Suprapubic skin (tissue), 4 donors: ENCODE results near the gene ACVR2A. TPM values are rescaled to one million over a fixed set of nuclear protein-coding genes. Genes with fewer than 3 reads are reported as not detected.

ENCODE experiments used
- DNase-seq, 2 donors: peaks; one replicate each; pipeline ENCODE4 v3.0.0-alpha.2; 2019; ENCODE audit warnings: low spot score in 2 of 2
- H3K27ac ChIP-seq: fragments of 200-600 bp; sonication (generic); one replicate; pipeline ENCODE4 v1.5.1; 2019
- H3K27me3 ChIP-seq: fragments of 200-600 bp; sonication (generic); one replicate; pipeline ENCODE4 v1.5.1; 2019
- H3K36me3 ChIP-seq: fragments of 200-600 bp; sonication (generic); one replicate; pipeline ENCODE4 v1.5.1; 2019
- H3K4me1 ChIP-seq: fragments of 200-600 bp; sonication (generic); one replicate; pipeline ENCODE4 v1.5.1; 2019
- H3K4me3 ChIP-seq: fragments of 200-600 bp; sonication (generic); one replicate; pipeline ENCODE4 v1.5.1; 2019; ENCODE audit warnings: mild to moderate bottlenecking
- H3K9me3 ChIP-seq: fragments of 200-600 bp; sonication (generic); one replicate; pipeline ENCODE4 v1.5.1; 2019
- CTCF ChIP-seq, 2 donors: fragments of 200-600 bp in 1 of 2; fragments of 450-650 bp in 1 of 2; sonication (generic) in 1 of 2; IDR thresholded peaks; one replicate each; pipeline ENCODE4 v1.5.1; 2016 to 2019; ENCODE audit warnings: antibody characterized with exemption in 2 of 2, mild to moderate bottlenecking in 1 of 2, moderate library complexity in 1 of 2
- EP300 ChIP-seq: sonication (generic); formaldehyde crosslinking; IDR thresholded peaks from one replicate; pipeline ENCODE4 v1.6.1; 2017; ENCODE audit warnings: antibody characterized with exemption
- POLR2A ChIP-seq, 2 donors: fragments of 450-650 bp; IDR thresholded peaks; one replicate each; pipeline ENCODE4 v1.6.1; 2017; ENCODE audit warnings: antibody characterized with exemption in 2 of 2, mild to moderate bottlenecking in 2 of 2, moderate library complexity in 2 of 2
- POLR2AphosphoS5 ChIP-seq, 3 donors: sonication (generic); formaldehyde crosslinking; IDR thresholded peaks; one replicate each; pipeline ENCODE4 v1.6.1; 2017; ENCODE audit warnings: antibody characterized with exemption in 3 of 3
- WGBS: methylation state at CpG from one replicate; pipeline ENCODE4 v1.1.5; 2018; 5-methylcytosine and 5-hydroxymethylcytosine counted together
- total RNA-seq, 4 donors: library from RNA; depleted of rRNA; stranded (reverse); fragments of >200 nt; gene quantifications; one replicate each; pipeline ENCODE4 v1.1.0, GENCODE V29; 2016

The ACVR2A gene
- total RNA-seq, 4 donors from 2014 or later = 38.7 to 123 (median 45.0) TPM

- H3K4me3 ChIP-seq = no peak overlapping the region
- WGBS = 38% methylated on average over 1 of the region's 1 CpG
- no peaks in the 10 kb centered on the region for H3K27me3 ChIP-seq
- no peak for DNase-seq
- H3K27ac ChIP-seq = no peak overlapping the region
- H3K9me3 ChIP-seq = no peaks in the 10 kb centered on the region
- peaks cover 21% of the 10 kb centered on the region for H3K36me3 ChIP-seq
- no peak for TF ChIP-seq EP300
- TF ChIP-seq POLR2A (IDR thresholded peaks at IDR 0.05) = no peak
- no peak for TF ChIP-seq CTCF (IDR thresholded peaks at IDR 0.05)
- no peak for TF ChIP-seq POLR2AphosphoS5 (IDR thresholded peaks at IDR 0.05)
- H3K4me1 ChIP-seq = no peaks in the 10 kb centered on the region
Observed at GRCh38 chr2:147945660-147946059, 100.8 kb downstream of the ACVR2A start.

- TF ChIP-seq CTCF (IDR thresholded peaks at IDR 0.05) (no peak), POLR2A (IDR thresholded peaks at IDR 0.05) (no peak), EP300 (no peak), POLR2AphosphoS5 (IDR thresholded peaks at IDR 0.05) (no peak)
- Histone ChIP-seq H3K36me3 (peaks cover 22% of the 10 kb centered on the region), H3K4me1 (no peaks in the 10 kb centered on the region), H3K27me3 (no peaks in the 10 kb centered on the region), H3K4me3 (no peak overlapping the region), H3K27ac (no peak overlapping the region), H3K9me3 (no peaks in the 10 kb centered on the region)
- no peak for DNase-seq
Observed at GRCh38 chr2:147952118-147952517, 107.3 kb downstream of the ACVR2A start.

- no peak for TF ChIP-seq CTCF (IDR thresholded peaks at IDR 0.05)
- no peak for TF ChIP-seq EP300
- no peak for TF ChIP-seq POLR2A (IDR thresholded peaks at IDR 0.05)
- TF ChIP-seq POLR2AphosphoS5 (IDR thresholded peaks at IDR 0.05) = no peak
- H3K27ac ChIP-seq = no peak overlapping the region
- no peak overlapping the region for H3K4me3 ChIP-seq
- no peaks in the 10 kb centered on the region for H3K9me3 ChIP-seq
- WGBS = 87% methylated on average over 2 of the region's 2 CpGs
- H3K27me3 ChIP-seq = no peaks in the 10 kb centered on the region
- H3K36me3 ChIP-seq = peaks cover 19% of the 10 kb centered on the region
- H3K4me1 ChIP-seq = no peaks in the 10 kb centered on the region
- DNase-seq = no peak
Observed at GRCh38 chr2:147968571-147968970, 123.7 kb downstream of the ACVR2A start.

- no peak overlapping the region for H3K4me3 ChIP-seq
- no peaks in the 10 kb centered on the region for H3K4me1 ChIP-seq
- H3K9me3 ChIP-seq = no peaks in the 10 kb centered on the region
- WGBS = 79% methylated on average over 2 of the region's 2 CpGs
- no peak overlapping the region for H3K27ac ChIP-seq
- DNase-seq = no peak
- no peaks in the 10 kb centered on the region for H3K27me3 ChIP-seq
- H3K36me3 ChIP-seq = peaks cover 14% of the 10 kb centered on the region
- TF ChIP-seq CTCF (IDR thresholded peaks at IDR 0.05) = no peak
- TF ChIP-seq POLR2A (IDR thresholded peaks at IDR 0.05) = no peak
- no peak for TF ChIP-seq POLR2AphosphoS5 (IDR thresholded peaks at IDR 0.05)
- TF ChIP-seq EP300 = no peak
Observed at GRCh38 chr2:147976102-147976501, 131.3 kb downstream of the ACVR2A start.

GRCh38 chr2:147977679-147978078 lies 132.8 kb downstream of the ACVR2A start:
- 95% methylated on average over 2 of the region's 3 CpGs for WGBS
- H3K9me3 ChIP-seq = no peaks in the 10 kb centered on the region
- H3K36me3 ChIP-seq = peaks cover 12% of the 10 kb centered on the region
- peak in 1 of 2 donors; percentile 45 for DNase-seq
- H3K27me3 ChIP-seq = no peaks in the 10 kb centered on the region
- no peak overlapping the region for H3K4me3 ChIP-seq
- no peak overlapping the region for H3K27ac ChIP-seq
- no peak for TF ChIP-seq EP300
- H3K4me1 ChIP-seq = peaks cover 3% of the 10 kb centered on the region

Other genes starting within 250 kb of the ACVR2A start
- 10 to 100 TPM; 35.0 to 77.2 (median 57.4) TPM for gene ORC4, start 175.7 kb downstream of the ACVR2A start, total RNA-seq
- gene MBD5, start 176.1 kb downstream of the ACVR2A start, total RNA-seq = 10 to 100 TPM; 11.9 to 51.9 (median 19.7) TPM